K562 (cell line): Measurements from ENCODE around the gene KYAT1. TPM values are rescaled to one million over a fixed set of nuclear protein-coding genes. Genes with fewer than 3 reads are reported as not detected.

ENCODE experiments used
- CREB1 ChIP-seq, 2 experiments: sonication (generic) in 1 of 2; formaldehyde crosslinking in 1 of 2; IDR thresholded peaks; 2 replicates each; pipeline versions ENCODE4 v1.6.1 to v1.8.0; 2012 to 2022; ENCODE audit warnings: inconsistent platforms in 1 of 2, mild to moderate bottlenecking in 1 of 2, missing genetic modification reagents in 1 of 2, moderate library complexity in 1 of 2
- E2F6 ChIP-seq, 2 experiments: IDR thresholded peaks; 2 replicates each; pipeline ENCODE4 v1.6.1; 2011; ENCODE audit warnings: borderline replicate concordance in 1 of 2, control low read depth in 1 of 2, low read depth in 1 of 2, low read length in 1 of 2, mild to moderate bottlenecking in 1 of 2, mixed read lengths in 1 of 2, moderate library complexity in 1 of 2; ENCODE audit not compliant: insufficient read depth in 1 of 2, insufficient read length in 1 of 2, poor library complexity in 1 of 2, severe bottlenecking in 1 of 2; ENCODE audit errors: extremely low read depth in 1 of 2
- FOXK2 ChIP-seq, 2 experiments: fragments of 450-650 bp; IDR thresholded peaks in 1 of 2; conservative IDR thresholded peaks in 1 of 2; 2 replicates each; pipeline ENCODE4 v1.6.1; 2016; ENCODE audit warnings: low read depth in 2 of 2, mild to moderate bottlenecking in 1 of 2
- GTF2F1 ChIP-seq: IDR thresholded peaks from 2 replicates; pipeline ENCODE4 v1.6.1; 2011; ENCODE audit warnings: low read depth, low read length, improper control_type of control experiment
- NRF1 ChIP-seq, 2 experiments: fragments of 450-650 bp; IDR thresholded peaks in 1 of 2; conservative IDR thresholded peaks in 1 of 2; 2 replicates each; pipeline ENCODE4 v1.6.1; 2014; ENCODE audit warnings: mild to moderate bottlenecking in 2 of 2
- PBX2 ChIP-seq, 2 experiments: IDR thresholded peaks in 1 of 2; conservative IDR thresholded peaks in 1 of 2; 2 replicates each; pipeline ENCODE4 v1.6.1; 2016; ENCODE audit warnings: low read depth in 2 of 2, mild to moderate bottlenecking in 1 of 2, missing compliant biosample characterization in 1 of 2, missing genetic modification characterization in 1 of 2, moderate library complexity in 1 of 2
- POLR2A ChIP-seq: fragments of 450-650 bp; conservative IDR thresholded peaks from 2 replicates; pipeline ENCODE4 v1.6.1; 2016
- SAP30 ChIP-seq: fragments of 200-600 bp; sonication (generic); IDR thresholded peaks from 2 replicates; pipeline ENCODE4 v1.6.1; 2012; ENCODE audit warnings: borderline replicate concordance, low read depth, mild to moderate bottlenecking, moderate library complexity, low read length, control low read depth, inconsistent platforms; ENCODE audit not compliant: insufficient read depth, poor library complexity, severe bottlenecking
- TAF1 ChIP-seq: IDR thresholded peaks from 2 replicates; pipeline ENCODE4 v1.6.1; 2011; ENCODE audit warnings: mild to moderate bottlenecking, low read length, moderate library complexity; ENCODE audit not compliant: insufficient read depth, control insufficient read depth, severe bottlenecking; ENCODE audit errors: extremely low read depth
- TARDBP ChIP-seq: fragments of 450-650 bp; IDR thresholded peaks from 2 replicates; pipeline ENCODE4 v1.6.1; 2016
- TFAP4 ChIP-seq: sonication (generic); formaldehyde crosslinking; IDR thresholded peaks from 2 replicates; pipeline ENCODE4 v1.8.0; 2022; ENCODE audit warnings: missing genetic modification reagents, mild to moderate bottlenecking, moderate library complexity, borderline replicate concordance
- VEZF1 ChIP-seq: fragments of 200-800 bp; sonication (Bioruptor generic); IDR thresholded peaks from 2 replicates; pipeline ENCODE4 v1.6.1; 2017; ENCODE audit warnings: missing genetic modification characterization, missing compliant biosample characterization
- ZNF76 ChIP-seq: fragments of 250-450 bp; sonication (Bioruptor Pico); IDR thresholded peaks from 2 replicates; pipeline ENCODE4 v1.4.0; 2020; ENCODE audit warnings: mild to moderate bottlenecking, moderate library complexity, borderline replicate concordance
- polyA plus RNA-seq, 8 experiments: library from polyadenylated mRNA; depleted of rRNA in 4 of 8; stranded (reverse) in 5 of 8; unstranded in 3 of 8; fragments of >200 nt; fragmentation: Nextera tagmentation in 2 of 8; fragmentation: Illumina TruSeq in 1 of 8; extraction: Ambion mirVana in 2 of 8; extraction: Trizol in 1 of 8; gene quantifications; 2 replicates each; pipeline versions ENCODE4 v1.2.1 to v1.2.3, GENCODE V29; 2011 to 2014; ENCODE audit warnings: inconsistent platforms in 1 of 8, missing spikeins in 1 of 8
- total RNA-seq, 7 experiments: library from RNA; depleted of rRNA in 6 of 7; stranded (reverse); fragments of >200 nt in 6 of 7; fragmentation: Illumina TruSeq in 2 of 7; extraction: Trizol in 2 of 7; gene quantifications; 2 replicates each; pipeline versions ENCODE4 v1.2.1 to v1.2.3, GENCODE V29; 2011 to 2021; ENCODE audit warnings: low replicate concordance in 1 of 7
- TF ChIP-seq, protein P1 (sequence below): fragments of 450-650 bp; IDR thresholded peaks from 2 replicates; pipeline ENCODE4 v1.6.1; 2016

KYAT1 gene
- total and polyA plus RNA-seq, 9 of the 15 experiments (the other 6 are each of a cell fraction or from before 2014, with no cell fraction given) = 6.4 to 16.8 (median 11.1) TPM

DNA sequence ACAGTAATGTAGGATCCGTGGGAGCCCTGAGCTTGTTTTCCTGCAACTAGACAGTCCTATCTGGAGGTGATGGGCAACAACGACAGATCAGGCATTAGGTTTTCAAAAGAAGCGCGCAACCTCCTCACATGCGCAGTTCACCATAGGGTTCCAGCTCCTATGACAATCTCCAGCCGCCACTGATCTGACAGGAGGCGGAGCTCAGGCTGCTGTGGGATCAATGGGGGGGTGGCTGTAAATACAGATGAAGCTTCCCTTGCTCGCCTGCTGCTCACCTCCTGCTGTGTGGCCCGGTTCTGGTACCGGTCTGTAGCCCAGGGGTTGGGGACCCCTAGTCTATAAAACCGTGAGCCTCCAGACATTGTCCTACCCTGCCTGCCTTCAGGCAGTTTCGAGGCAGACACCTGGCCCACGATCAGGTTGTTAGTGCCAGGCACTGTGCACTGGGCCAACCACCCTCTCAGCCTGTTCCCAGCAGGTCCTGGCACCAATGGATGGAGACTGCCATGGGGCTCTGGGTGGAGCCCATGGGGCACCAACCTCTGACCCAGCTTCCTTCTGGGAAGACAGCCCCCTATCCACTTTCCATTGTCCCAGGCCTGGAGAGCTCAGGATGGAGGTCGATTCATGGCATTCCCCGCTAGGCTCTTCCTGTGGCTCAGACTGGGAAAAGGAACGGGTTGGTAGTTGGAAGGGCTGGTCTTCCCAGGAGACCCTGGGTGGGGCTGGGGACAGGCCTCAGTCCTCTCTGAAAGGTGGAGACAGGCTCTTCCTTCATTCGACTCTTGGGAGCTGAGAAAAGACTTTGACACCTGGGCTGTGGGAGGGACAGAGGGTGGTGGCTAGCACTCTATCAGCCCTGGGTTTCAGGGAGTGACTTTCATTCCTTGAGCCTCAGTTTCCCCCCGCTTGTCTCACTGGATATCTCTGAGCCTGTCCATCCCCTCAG, 61.8 kb downstream of the KYAT1 start (continued):
- TF ChIP-seq TFAP4 (CRISPR knock-in tag) (peak; percentile 7; the same call in 1 of the 2 replicates), TARDBP (no peak), GTF2F1 (no peak), TAF1 (peak; percentile 18), E2F6 (IDR thresholded peaks at IDR 0.05; ENCODE audit: borderline replicate concordance in 1 of 2, extremely low read depth in 1 of 2, insufficient read depth in 1 of 2, insufficient read length in 1 of 2, low read depth in 1 of 2, low read length in 1 of 2, poor library complexity in 1 of 2, severe bottlenecking in 1 of 2) (peak in 1 of 2 experiments; percentile 62), POLR2A (peak; percentile 19; the same call in 1 of the 2 replicates), ZNF76 (no peak), VEZF1 (CRISPR knock-in tag) (peak; percentile 31), SAP30 (peak; percentile 71), NRF1 (conservative IDR thresholded peaks at IDR 0.05 in 1 of 2, IDR thresholded peaks at IDR 0.05 in 1 of 2) (peak; percentile 88 to 89), CREB1 (IDR thresholded peaks at IDR 0.05) (0 out of 2 replicates have a peak, but pooled peaks have one; percentile 17), CREB1 (CRISPR knock-in tag; IDR thresholded peaks at IDR 0.05) (peak; percentile 32; the same call in 1 of the 2 replicates), PBX2 (CRISPR knock-in tag; IDR thresholded peaks at IDR 0.05; ENCODE audit: low read depth) (no peak), PBX2 (tag; conservative IDR thresholded peaks at IDR 0.05; ENCODE audit: low read depth) (peak; percentile 40; the same call in 1 of the 2 replicates), FOXK2 (conservative IDR thresholded peaks at IDR 0.05 in 1 of 2, IDR thresholded peaks at IDR 0.05 in 1 of 2; ENCODE audit: low read depth in 2 of 2) (0 out of 4 replicates have a peak, but pooled peaks of 1 of the 2 experiments have one; percentile 20)
- TF ChIP-seq, protein P1, sequence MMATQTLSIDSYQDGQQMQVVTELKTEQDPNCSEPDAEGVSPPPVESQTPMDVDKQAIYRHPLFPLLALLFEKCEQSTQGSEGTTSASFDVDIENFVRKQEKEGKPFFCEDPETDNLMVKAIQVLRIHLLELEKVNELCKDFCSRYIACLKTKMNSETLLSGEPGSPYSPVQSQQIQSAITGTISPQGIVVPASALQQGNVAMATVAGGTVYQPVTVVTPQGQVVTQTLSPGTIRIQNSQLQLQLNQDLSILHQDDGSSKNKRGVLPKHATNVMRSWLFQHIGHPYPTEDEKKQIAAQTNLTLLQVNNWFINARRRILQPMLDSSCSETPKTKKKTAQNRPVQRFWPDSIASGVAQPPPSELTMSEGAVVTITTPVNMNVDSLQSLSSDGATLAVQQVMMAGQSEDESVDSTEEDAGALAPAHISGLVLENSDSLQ = peak; percentile 89
- TF ChIP-seq, all 486 proteins: peak for 25
